HG02973 (cell line): Measurements from ENCODE around the gene CFAP54.
"Not testable (repeated sequence)": the region's sequence is repeated elsewhere in the genome, so short reads cannot be mapped to it uniquely, and the experiment has no call there.

Experiments used
- ATAC-seq: cut with Tn5 transposase; IDR thresholded peaks from one replicate; pipeline ENCODE4 v1.9.1; 2021; ENCODE audit warnings: moderate library complexity; ENCODE audit not compliant: unreplicated experiment

CFAP54 gene, protein sequence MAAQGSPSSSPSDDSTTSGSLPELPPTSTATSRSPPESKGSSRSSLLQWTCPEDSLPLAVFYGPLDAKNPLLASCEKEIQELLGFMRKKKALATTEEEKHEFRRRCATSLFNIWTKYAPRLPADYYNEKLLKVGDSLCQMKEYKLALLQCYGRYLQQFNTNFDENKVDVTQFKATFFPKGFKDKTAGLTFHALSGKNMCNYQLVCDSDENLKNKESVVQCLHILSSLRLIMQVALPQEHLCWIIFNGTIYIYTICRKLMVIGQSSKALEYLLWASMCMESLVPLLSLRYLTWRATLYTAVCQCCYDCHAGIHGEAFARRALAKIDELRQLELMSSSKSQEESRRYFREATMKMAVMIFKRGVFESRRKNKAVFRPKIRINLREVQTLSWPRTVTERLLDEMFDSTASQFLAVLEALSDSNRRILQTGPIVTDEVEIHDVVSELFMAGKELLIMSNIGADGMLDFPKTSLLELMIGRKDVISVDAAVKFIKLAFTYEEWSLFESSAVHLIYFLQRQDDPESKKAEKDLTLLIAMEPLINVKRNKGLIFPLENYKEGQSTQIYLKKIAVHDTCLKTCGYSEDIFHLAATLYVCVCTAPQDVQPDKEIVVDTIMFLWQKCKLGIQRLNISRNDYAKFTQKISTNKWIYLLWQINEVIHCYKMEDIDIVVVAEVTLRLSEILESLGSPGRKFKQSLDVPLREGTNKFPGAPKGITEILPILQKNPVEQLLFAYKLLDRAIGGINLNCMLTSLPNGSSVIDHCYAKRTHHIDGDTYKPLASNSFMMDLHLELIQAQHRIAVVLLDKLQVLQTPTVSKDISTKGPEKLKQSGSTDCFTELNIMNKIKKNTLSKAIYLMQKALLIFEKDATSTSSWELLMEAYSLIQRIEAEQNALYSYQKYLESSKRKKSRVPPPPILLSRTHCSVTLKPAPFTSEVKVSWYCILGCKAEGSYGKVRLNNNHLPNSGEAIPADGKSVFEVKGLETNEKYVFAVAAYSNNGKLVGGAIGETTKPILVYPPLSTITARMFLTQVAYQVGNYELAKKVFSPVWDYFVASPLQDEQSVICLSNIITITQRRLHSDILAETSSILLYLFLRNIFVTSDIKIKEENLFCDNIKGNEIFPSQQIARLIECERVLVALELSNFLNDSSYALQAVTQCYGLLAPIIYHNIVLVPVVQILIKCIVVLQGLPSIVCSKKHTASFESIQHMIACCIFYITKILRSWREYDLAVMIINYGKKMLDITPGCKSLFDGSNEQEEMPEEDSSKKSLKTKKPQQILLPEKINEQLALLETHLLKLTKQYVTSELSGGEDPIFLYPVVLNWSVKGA (N-terminal part only)

DNA sequence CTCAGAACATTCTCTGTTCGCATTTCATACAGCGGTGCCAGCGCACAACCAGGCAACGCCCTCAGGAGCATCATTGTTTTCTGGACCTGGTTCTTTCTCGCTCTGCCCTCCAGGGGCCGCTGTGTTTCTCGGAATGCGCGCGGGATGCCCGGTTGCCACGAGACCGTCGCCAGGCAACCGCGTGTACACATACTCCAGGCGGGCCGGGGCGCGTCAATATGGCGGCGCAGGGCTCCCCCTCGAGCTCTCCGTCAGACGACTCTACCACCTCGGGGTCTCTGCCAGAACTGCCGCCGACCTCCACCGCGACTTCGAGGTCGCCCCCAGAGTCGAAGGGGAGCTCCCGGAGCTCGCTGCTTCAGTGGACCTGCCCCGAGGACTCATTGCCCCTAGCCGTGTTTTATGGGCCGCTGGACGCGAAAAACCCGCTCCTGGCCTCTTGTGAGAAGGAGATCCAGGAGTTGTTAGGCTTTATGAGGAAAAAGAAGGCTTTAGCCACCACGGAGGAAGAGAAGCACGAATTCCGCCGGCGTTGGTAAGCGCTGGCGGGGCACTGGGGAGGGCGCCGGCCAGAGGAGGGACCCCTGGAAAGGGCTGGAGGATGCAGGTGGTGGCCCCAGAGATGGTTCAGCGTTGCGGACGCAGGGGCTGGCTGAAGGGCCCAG is at the start of gene CFAP54:
CFAP54 (plus strand) TSS at position 186 of the 665 bp plus-strand sequence; CDS start at position 219, 33 bp downstream.
- ATAC-seq, result peak; percentile 93

DNA sequence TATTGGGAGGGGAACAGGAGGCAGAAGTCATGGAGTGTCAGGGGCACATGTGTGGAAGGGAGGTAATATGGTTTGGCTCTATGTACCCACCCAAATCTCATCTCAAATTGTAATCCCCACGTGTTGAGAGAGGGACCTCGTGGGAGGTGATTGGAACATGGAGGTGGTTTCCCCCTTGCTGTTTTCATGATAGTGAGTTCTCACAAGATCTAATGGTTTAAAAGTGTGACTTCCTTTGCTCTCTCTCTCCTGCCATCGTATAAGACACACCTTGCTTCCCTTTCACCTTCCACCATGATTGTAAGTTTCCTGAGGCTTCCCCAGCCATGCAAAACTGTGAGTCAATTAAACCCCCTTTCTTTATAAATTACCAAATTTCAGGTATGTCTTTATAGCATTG is 47.6 kb upstream of the CFAP54 start:
- ATAC-seq, result no peak

DNA sequence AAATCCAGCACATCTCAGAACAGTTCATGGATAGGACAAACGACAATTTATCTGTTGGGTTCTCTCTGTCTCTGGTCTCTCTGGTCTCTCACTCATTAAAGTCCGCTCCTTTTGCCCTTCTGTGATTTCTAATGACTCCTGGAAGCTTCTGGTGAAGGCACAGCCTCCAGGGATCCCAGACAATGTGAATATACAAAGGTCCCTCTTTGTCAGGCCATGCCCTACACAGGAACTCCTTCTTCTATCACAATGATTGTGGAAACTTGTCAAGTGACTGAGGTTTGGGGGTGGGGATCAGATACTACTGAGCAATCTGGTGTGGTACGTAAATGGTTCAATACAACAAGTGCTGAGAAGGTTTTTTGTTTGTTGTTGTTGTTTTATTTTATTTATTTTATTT is 46.5 kb upstream of the CFAP54 start:
- ATAC-seq, result no peak

DNA sequence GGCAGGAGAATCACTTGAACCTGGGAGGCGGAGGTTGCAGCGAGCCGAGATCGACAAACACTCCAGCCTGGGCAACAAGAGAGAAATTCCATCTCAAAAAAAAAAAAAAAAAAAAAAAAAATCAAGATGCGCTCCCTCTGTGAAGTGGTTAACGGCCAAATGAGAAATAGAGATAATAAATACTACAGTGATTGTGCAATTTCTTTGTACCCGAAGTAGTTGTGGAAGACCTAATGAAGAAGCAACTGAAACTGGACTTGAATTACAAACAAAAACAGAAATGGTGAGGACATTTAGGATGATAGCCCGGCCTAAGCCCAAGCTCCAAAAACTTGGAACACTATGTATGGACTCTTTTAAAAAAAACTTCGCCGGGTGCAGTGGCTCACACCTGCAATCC is 45.0 kb upstream of the CFAP54 start:
- no peak for ATAC-seq

DNA sequence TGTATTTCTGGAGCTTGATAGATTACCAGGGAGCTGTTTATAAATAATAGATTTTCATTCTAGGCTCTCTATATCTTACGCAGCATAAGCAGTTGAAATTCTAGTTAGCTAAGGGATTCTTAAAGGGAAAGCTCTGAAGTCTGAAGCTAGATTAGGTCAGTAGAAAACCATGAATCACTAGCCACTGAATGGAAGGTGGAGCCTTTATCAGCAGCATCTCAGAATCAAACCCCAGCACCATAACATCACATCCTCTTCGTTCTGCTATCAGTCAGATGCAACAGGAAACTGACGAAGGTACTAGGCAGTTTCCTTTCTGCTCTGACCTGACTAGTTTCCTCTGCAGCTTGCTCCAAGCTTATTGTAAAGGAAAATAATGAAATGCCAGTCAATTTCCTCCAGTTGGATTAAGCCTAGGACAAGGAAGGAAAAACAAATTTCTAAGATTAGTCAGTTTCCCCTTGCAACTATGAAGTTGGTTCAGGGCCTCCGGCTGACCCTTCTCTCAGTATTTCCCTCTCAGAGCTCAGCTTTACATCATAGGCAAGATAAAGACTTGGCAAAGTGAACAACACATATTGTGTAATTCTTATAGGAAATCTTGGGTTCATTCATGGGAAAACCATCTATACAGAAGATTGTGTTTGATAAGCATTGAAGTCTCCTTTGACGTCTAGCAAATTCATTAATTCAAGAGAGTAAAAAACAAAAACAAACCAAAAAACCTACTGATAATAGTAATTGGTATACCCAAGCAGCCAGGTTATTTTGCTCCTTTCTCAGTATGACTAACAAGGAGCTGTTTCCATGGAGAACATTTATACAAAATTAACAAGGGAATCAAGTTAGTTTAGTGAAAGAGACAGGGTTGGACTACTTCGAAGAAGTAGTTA is 43.4 kb upstream of the CFAP54 start:
- ATAC-seq, result peak; percentile 98

DNA sequence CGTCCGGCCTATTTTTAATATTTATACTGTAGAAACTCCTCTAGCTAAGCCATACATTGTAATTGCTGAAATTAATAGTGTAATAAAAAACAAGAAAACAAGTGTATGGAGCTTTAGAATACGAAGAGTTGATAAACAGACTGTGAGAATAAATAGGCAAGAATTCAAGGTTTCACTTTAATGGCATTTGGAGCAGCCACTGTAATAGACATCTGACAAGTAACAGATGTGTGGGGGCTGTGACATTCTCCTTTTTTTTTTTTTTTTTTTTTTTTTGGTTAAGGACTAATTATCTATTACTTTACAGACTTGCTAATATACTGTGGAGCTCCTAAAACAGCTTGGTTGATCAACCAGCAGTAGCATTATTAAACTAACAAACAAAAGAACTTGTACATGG is 42.1 kb upstream of the CFAP54 start:
- ATAC-seq, result no peak

DNA sequence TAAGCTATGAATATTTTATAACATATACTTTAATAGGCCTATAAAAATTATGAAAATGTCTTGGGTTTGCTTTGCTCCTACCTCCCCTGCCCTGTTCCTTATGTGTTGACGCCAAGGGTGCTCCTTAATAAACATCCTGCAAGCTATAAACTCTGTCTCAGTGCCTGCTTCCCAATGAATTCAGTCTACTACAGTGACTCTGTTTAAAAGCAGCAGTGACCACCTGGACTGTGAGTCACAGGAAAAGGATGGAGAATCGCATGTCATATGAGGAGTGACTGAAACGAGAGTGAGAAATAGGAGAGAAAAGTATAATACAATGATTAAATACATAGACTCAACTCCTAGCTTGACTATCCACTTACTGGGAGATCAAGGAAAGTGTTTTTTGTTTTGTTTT is 41.1 kb upstream of the CFAP54 start:
- ATAC-seq, result no peak

DNA sequence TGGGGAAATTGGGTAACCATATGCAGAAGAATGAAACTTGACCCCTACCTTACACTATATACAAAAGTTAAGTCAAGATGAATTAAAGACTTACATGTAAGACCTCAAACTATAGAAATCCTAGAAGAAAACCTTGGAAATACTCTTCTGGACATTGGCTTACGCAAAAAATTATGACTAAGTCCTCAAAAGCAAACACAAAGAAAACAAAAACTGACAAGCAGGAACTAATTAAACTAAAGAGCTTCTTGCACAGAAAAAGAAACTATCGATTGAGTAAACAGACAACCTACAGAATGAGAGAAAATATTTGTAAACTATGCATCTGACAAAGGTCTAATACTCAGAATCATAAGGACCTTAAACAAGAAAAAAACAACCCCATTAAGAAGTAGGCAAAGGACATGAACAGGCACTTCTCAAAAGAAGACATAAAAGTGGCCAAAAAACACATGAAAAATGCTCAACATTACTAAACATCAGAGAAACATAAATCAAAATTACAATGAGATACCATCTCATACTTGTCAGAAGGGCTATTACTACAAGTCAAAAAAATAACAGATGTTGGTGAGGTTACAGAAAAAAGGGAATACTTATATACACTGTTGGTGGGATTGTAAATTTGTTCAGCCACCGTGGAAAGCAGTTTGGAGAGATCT is 37.0 kb upstream of the CFAP54 start:
- no peak for ATAC-seq

DNA sequence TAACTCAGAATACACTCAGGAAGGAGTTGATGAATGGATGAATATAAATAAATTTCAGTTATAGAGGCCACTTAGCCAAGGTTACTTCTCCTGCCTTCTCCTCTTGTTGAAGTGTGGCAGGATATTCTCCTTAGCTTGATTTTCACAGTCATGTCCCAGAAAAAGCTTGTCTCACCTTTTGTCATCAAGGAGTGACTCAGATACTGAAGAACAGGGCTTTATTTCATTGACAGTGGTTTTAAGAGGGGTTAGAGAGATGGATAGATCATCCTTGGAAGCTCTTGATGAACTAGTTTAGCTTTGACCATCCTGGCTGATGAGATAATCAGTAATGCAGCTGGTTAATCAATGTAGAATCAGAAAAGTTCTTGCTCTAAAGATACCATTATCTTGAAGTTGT is 35.0 kb upstream of the CFAP54 start:
- ATAC-seq, result no peak

DNA sequence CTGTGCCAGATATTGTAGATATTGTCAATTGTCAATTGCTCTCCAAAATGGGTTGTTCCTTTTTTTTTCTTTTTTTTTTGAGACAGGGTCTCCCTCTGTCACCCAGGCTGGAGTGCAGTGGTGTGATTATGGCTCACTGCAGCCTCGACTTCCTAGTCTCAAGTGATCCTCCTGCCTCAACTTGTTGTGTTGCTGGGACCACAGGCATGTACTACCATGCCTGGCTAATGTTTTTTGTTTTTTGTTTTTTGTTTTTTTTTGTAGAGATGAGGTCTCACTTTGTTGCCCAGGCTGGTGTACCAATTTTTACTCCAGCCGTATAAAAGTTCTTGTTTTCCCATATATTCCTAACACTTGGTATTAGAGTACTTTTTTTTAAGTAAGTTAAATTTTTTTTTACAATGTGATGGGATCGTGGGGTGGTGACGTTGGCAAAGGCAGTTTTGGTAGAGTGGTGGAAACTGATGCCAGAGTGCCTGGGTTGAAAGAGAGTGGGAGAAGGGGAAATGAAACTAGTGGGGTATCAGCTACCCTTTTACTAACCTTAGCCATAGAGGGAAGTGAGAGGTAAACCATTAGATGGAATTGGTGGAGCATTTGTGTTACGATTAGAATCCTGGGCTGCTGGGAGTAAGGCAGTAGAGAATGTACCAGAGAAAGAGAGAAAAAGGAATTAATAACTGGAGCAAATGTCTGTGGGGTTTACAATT is 33.0 kb upstream of the CFAP54 start:
- peak; percentile 86 for ATAC-seq

DNA sequence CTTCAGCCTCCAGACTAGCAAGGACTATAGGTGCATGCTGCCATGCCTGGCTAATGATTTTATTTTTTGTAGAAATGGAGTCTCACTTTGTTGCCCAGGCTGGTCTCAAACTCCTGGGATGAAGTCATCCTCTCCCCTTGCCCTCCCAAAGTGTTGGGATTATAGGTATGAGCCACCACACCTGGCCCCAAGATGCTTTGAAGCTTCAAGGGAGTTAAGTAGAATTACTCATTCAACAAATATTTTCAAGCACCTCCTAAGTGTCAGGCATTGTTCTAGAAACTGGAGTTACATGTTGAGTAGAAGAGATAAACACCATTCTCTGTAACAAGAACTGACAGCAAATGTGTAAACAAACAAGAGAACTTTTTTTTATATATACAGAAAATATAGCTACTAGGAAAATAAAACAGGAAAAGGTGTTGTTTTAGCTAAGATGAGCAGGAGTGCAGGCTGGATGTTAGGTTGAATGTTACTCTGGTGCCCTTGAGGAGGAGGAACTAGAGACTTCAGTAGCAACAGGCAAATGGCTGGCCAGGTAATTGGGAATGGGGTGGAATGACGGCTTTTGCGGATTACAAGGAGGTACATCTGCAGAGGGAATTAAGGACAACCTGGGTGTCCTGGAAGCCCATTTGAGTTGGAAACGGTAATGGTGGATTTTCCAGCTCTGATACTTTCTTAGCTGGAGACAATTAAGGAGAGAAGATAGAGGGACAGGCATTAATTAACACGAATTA is 32.0 kb upstream of the CFAP54 start:
- no peak for ATAC-seq

DNA sequence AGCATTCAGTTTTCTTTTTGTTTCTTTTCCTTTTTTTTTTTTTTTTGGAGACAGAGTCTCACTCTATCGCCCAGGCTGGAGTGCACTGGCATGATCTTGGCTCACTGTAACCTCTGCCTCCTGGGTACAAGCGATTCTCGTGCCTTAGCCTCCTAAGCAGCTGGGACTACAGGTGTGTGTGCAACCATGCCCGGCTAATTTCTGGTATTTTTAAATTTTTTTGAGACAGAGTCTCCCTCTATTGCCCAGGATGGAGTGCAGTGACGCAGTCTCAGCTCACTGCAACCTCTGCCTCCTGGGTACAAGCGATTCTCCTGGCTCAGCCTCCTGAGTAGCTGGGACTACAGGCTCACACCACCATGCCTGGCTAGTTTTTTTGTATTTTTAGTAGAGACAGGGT is 30.1 kb upstream of the CFAP54 start:
- ATAC-seq, result not testable (repeated sequence)

DNA sequence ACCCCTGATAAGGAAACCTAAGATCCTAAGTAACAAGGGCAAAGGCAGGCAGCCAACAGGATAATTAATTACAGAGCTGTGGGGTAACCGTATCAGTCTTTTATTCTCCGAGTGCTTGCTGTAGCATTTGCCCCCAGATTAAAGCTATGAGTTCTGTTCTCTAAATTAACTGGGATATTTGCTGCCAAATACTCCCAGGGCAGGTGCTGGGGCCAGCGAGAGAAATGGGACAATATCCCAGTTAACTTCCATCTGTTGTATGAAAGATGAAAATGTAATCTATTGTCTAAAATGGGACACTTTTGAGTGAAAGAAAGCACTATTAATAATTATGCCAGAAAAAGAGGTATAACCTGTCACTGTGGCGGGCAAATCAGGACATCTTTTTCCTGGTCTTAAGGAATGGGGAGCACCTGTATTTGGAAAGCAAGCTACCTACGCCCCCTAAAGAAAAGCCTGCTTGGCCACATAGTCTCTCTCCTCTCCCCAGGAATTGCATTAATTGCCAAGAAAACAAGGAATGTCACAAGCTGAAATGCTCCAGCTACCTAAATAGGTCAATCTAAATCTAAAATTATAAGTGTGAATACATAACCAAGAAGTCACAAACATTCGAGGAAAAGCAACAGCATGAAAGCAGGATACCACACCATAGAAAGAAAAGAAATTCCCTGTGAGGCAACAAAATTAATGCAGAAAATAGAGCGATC is 26.7 kb upstream of the CFAP54 start:
- no peak for ATAC-seq

DNA sequence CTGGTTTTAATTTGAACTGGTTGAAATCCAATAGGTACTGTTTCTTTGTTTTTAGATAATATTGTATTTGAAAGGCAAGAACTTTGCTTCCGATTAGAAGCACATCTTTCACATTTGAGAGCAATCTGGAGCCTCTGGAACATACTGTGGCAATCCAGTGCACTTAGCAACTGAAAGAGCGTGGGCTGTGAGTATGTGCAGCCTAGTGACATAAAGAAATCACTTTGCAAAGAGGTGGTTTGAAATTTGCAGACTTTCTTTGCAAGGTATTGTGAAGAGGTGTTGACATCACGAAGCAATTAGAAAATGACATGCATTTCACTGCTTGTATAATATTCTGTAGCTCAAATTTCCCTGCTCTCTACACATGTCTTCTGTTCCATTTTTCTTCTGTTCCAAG is 23.5 kb upstream of the CFAP54 start:
- ATAC-seq, result no peak

DNA sequence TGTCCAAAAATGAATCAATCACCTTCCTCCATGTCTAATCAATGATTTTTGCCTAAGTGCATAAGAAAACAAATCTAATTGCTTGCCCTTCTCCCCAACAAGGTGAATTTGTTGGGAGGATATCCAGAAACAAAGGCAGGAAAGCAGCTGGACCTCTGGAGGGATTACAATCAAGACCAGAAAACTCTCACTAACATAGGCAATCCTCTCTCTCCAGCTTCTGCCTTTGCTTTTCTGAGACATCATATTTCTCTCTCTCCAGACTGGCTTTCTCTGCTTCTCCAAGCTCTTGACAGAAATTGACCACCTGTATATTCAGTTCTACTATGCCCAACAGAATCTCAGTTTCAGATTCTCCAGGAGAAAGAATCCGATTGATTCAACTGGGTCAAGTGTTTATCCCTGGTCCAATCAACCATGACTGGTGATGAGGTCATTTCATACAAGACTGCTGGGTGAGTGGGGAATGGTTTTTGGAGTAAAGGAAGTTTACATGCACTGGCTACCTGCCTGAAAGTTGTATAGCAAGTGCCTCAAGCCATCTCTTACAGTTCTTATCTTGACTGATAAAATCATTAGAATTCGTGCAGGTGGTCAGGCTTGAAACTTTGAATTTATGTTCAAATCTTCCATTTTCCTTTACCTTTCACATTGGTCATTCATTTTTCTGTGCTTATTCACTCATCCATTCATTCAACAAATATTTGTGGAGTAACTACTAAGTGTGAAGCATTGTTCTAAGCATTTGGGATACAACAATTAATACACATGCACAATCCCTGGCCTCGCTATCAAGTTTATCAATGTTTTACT is 22.2 kb upstream of the CFAP54 start:
- ATAC-seq, result no peak

DNA sequence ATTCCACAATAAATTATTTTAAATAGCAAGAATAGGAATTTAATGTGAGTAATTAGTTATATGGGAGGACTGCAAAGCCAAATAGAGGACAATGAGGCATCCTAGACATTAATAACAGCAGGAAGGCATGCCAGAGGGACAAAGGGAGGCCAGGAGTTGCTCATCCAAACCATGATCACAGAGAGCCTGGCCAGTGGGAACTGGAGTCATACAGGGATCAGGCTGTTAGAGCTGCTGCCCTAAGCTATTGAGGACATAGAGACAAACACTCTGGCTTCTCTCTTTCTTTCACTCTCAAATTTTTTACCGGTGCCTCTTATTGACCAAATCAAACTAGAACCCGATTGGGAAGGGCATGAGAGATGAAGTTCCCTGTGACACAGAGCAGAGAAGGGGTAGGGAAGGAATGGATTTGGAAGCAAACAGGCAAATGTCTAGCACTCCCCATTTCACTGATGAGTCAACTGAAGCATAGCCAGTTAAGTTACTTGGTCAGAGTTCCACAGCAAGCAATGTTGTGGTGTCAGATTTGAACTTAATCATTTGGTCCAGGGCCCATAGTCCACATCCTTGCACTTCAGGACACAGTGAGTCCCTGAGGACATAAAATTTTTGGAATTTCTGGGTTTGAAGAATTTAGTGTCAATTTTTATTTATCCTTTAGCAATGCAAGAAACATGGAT is 17.9 kb upstream of the CFAP54 start:
- ATAC-seq, result no peak
